ENCODE measurements around the gene PTBP1. TPM values are rescaled to one million over a fixed set of nuclear protein-coding genes. Genes with fewer than 3 reads are reported as not detected.
A peak's percentile ranks its signal among the peaks of the same experiment; 100 is the strongest.

The PTBP1 gene
- total RNA-seq, 1 donor from 2014 or later = 386 TPM

DNA sequence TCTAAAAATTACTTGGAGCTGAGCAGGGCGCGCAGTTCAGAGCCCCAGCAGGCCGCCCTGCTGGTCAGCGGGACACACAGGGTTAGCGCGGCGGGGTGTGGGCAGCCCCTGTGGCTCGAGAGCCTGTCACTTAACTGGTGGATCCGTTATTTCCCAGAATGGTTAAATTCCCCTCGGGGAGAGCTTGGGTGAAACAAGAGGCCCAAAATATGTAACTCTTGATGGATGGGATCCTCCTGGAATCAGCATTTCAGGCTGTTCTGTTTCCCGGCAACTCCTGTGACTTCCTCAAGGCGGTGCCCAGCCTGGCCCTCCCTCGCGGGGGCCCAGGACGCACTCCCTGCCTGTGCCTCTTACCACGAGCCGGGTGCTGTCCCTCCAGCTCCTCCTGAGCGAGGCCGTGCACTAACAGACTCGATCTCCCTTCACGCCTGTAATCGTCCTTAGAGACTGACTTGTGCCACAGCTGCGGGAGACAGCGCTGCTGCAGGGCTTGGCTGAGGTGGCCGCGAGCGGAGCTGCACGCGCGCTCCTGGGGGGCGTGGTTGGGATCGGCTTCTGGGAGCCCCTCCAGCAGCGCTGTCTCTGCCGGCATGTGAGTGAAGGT lies 9.7 kb downstream of the PTBP1 start:
- peaks cover 11% of the 10 kb centered on the region for H3K36me3 Mint-ChIP-seq (ENCODE audit: low read depth, unreplicated experiment)
- no peak for FAIRE-seq
- H3K4me3 ChIP-seq (ENCODE audit: insufficient read depth, low read depth, low read length) = no peak overlapping the region
- peaks cover 97% of the 10 kb centered on the region for H4K20me1 ChIP-seq (ENCODE audit: insufficient read depth, low read length)
- H3K9me3 Mint-ChIP-seq (ENCODE audit: unreplicated experiment) = no peaks in the 10 kb centered on the region
- peaks cover 88% of the 10 kb centered on the region for H3K79me2 ChIP-seq (ENCODE audit: insufficient read depth, low read length)
- TF ChIP-seq, protein P1, sequence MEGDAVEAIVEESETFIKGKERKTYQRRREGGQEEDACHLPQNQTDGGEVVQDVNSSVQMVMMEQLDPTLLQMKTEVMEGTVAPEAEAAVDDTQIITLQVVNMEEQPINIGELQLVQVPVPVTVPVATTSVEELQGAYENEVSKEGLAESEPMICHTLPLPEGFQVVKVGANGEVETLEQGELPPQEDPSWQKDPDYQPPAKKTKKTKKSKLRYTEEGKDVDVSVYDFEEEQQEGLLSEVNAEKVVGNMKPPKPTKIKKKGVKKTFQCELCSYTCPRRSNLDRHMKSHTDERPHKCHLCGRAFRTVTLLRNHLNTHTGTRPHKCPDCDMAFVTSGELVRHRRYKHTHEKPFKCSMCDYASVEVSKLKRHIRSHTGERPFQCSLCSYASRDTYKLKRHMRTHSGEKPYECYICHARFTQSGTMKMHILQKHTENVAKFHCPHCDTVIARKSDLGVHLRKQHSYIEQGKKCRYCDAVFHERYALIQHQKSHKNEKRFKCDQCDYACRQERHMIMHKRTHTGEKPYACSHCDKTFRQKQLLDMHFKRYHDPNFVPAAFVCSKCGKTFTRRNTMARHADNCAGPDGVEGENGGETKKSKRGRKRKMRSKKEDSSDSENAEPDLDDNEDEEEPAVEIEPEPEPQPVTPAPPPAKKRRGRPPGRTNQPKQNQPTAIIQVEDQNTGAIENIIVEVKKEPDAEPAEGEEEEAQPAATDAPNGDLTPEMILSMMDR (IDR thresholded peaks at IDR 0.05; ENCODE audit: insufficient read depth, low read depth, low read length) = no peak
- no peak for TF ChIP-seq EZH2 (IDR thresholded peaks at IDR 0.05; ENCODE audit: insufficient read depth, low read length)
- no peaks in the 10 kb centered on the region for H3K27me3 ChIP-seq (ENCODE audit: insufficient read depth, low read length)
- H3K27me3 Mint-ChIP-seq (ENCODE audit: low read depth, unreplicated experiment) = no peaks in the 10 kb centered on the region
- no peak overlapping the region for H3K27ac ChIP-seq (ENCODE audit: low read depth, low read length)
- DNase-seq (ENCODE audit: low read depth) = no peak
- H3K4me1 ChIP-seq (ENCODE audit: insufficient read depth, low read length) = peaks cover 8% of the 10 kb centered on the region
- no peaks in the 10 kb centered on the region for H3K9me3 ChIP-seq (ENCODE audit: insufficient read depth, low read depth, low read length)
- no peak overlapping the region for H3K4me2 ChIP-seq (ENCODE audit: low read length)
- peak overlapping the region; percentile 85 for H3K27ac Mint-ChIP-seq (ENCODE audit: unreplicated experiment)
- no peak overlapping the region for H3K4me3 Mint-ChIP-seq (ENCODE audit: unreplicated experiment)
- peaks cover 46% of the 10 kb centered on the region for H3K36me3 ChIP-seq (ENCODE audit: insufficient read depth, low read length)
- no peak overlapping the region for H3K9ac ChIP-seq (ENCODE audit: low read length)
- H3K4me1 Mint-ChIP-seq (ENCODE audit: low read depth, unreplicated experiment) = peaks cover 11% of the 10 kb centered on the region
- H2AFZ ChIP-seq (ENCODE audit: low read depth, low read length) = no peak overlapping the region

DNA sequence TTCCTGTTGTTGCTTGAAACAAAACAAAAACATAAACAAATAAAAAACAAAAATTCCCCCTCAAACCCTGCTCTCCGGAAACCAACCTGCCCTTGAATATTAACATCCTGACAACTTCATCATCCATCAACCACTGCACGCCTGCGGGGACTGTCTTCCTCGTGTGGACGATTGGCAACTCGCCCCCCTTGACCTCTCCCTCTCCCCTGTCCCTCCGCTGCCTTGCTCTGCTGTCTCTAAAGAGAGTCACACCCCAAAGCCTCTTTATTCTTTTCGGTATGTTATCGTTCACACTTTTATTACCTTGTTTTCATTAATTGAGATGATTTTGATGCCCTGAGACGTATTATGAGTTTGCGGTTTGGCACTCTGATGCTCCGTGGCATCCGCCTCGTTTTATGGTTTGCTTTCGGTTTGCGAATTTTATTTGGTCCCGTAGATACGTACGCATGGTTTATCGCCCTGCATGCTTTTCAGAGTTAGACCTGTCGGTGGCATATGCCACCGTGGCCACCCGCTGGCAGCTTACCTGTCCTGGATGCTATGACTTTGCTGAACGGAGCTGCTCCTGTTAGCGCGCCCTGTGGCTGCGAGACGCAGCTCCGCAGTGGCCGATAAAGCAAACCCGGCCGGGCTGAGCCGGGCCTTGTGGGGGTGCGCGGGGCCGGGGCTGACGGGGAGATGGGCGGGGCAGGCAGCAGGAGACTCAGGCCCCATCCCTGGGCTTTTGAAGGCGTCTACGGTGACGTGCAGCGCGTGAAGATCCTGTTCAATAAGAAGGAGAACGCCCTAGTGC lies 10.6 kb downstream of the PTBP1 start:
- peak overlapping the region; percentile 85 for H3K27ac Mint-ChIP-seq (ENCODE audit: unreplicated experiment)
- peak overlapping the region; percentile 21 for H3K4me3 Mint-ChIP-seq (ENCODE audit: unreplicated experiment)
- peaks cover 11% of the 10 kb centered on the region for H3K36me3 Mint-ChIP-seq (ENCODE audit: low read depth, unreplicated experiment)
- H3K9me3 ChIP-seq (ENCODE audit: insufficient read depth, low read depth, low read length) = no peaks in the 10 kb centered on the region
- peaks cover 46% of the 10 kb centered on the region for H3K36me3 ChIP-seq (ENCODE audit: insufficient read depth, low read length)
- no peak overlapping the region for H3K4me3 ChIP-seq (ENCODE audit: insufficient read depth, low read depth, low read length)
- no peaks in the 10 kb centered on the region for H3K27me3 Mint-ChIP-seq (ENCODE audit: low read depth, unreplicated experiment)
- no peaks in the 10 kb centered on the region for H3K27me3 ChIP-seq (ENCODE audit: insufficient read depth, low read length)
- H3K4me1 ChIP-seq (ENCODE audit: insufficient read depth, low read length) = no peaks in the 10 kb centered on the region
- H3K79me2 ChIP-seq (ENCODE audit: insufficient read depth, low read length) = peaks cover 79% of the 10 kb centered on the region
- H3K9me3 Mint-ChIP-seq (ENCODE audit: unreplicated experiment) = no peaks in the 10 kb centered on the region
- no peak for DNase-seq (ENCODE audit: low read depth)
- peaks cover 91% of the 10 kb centered on the region for H4K20me1 ChIP-seq (ENCODE audit: insufficient read depth, low read length)
- H3K9ac ChIP-seq (ENCODE audit: low read length) = no peak overlapping the region
- no peak overlapping the region for H3K27ac ChIP-seq (ENCODE audit: low read depth, low read length)
- H2AFZ ChIP-seq (ENCODE audit: low read depth, low read length) = no peak overlapping the region
- TF ChIP-seq EZH2 (IDR thresholded peaks at IDR 0.05; ENCODE audit: insufficient read depth, low read length) = no peak
- TF ChIP-seq, protein P1 (IDR thresholded peaks at IDR 0.05; ENCODE audit: insufficient read depth, low read depth, low read length) = no peak
- peaks cover 3% of the 10 kb centered on the region for H3K4me1 Mint-ChIP-seq (ENCODE audit: low read depth, unreplicated experiment)
- FAIRE-seq = no peak
- no peak overlapping the region for H3K4me2 ChIP-seq (ENCODE audit: low read length)

DNA sequence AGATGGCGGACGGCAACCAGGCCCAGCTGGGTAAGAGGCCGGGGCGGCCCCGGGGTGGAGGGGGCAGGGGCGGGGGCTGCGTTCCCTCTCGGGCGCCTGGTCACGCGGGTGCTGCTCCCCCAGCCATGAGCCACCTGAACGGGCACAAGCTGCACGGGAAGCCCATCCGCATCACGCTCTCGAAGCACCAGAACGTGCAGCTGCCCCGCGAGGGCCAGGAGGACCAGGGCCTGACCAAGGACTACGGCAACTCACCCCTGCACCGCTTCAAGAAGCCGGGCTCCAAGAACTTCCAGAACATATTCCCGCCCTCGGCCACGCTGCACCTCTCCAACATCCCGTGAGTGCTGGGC lies 11.1 kb downstream of the PTBP1 start:
- TF ChIP-seq, protein P1 (IDR thresholded peaks at IDR 0.05; ENCODE audit: insufficient read depth, low read depth, low read length) = no peak
- TF ChIP-seq EZH2 (IDR thresholded peaks at IDR 0.05; ENCODE audit: insufficient read depth, low read length) = no peak
- H3K27me3 ChIP-seq (ENCODE audit: insufficient read depth, low read length) = no peaks in the 10 kb centered on the region
- H3K27ac ChIP-seq (ENCODE audit: low read depth, low read length) = no peak overlapping the region
- H3K4me1 ChIP-seq (ENCODE audit: insufficient read depth, low read length) = no peaks in the 10 kb centered on the region
- no peak overlapping the region for H3K4me3 ChIP-seq (ENCODE audit: insufficient read depth, low read depth, low read length)
- Mint-ChIP-seq H3K4me3 (ENCODE audit: unreplicated experiment) (no peak overlapping the region), H3K9me3 (ENCODE audit: unreplicated experiment) (no peaks in the 10 kb centered on the region), H3K4me1 (ENCODE audit: low read depth, unreplicated experiment) (peaks cover 1% of the 10 kb centered on the region), H3K27ac (ENCODE audit: unreplicated experiment) (no peak overlapping the region), H3K27me3 (ENCODE audit: low read depth, unreplicated experiment) (no peaks in the 10 kb centered on the region), H3K36me3 (ENCODE audit: low read depth, unreplicated experiment) (peaks cover 11% of the 10 kb centered on the region)
- H3K9ac ChIP-seq (ENCODE audit: low read length) = no peak overlapping the region
- H2AFZ ChIP-seq (ENCODE audit: low read depth, low read length) = no peak overlapping the region
- no peak overlapping the region for H3K4me2 ChIP-seq (ENCODE audit: low read length)
- DNase-seq (ENCODE audit: low read depth) (no peak), FAIRE-seq (no peak)
- peaks cover 73% of the 10 kb centered on the region for H3K79me2 ChIP-seq (ENCODE audit: insufficient read depth, low read length)
- peaks cover 45% of the 10 kb centered on the region for H3K36me3 ChIP-seq (ENCODE audit: insufficient read depth, low read length)
- H4K20me1 ChIP-seq (ENCODE audit: insufficient read depth, low read length) = peaks cover 85% of the 10 kb centered on the region
- H3K9me3 ChIP-seq (ENCODE audit: insufficient read depth, low read depth, low read length) = no peaks in the 10 kb centered on the region

All from astrocyte (in vitro differentiated cells and primary cell).